Ammon's horn (tissue), 1 donor: ENCODE data around the gene GPD2.

ENCODE experiments used
- DNase-seq: peaks from one replicate; pipeline ENCODE4 v3.0.0-alpha.2; 2016; ENCODE audit warnings: low spot score

GPD2 gene

GRCh38 chr2:156436497-156437085, 412 bp downstream of the GPD2 start:
- peak; percentile 32 for DNase-seq

- DNase-seq: peak; percentile 67
Measured at GRCh38 chr2:156437272-156437930, 1.2 kb downstream of the GPD2 start.

DNA sequence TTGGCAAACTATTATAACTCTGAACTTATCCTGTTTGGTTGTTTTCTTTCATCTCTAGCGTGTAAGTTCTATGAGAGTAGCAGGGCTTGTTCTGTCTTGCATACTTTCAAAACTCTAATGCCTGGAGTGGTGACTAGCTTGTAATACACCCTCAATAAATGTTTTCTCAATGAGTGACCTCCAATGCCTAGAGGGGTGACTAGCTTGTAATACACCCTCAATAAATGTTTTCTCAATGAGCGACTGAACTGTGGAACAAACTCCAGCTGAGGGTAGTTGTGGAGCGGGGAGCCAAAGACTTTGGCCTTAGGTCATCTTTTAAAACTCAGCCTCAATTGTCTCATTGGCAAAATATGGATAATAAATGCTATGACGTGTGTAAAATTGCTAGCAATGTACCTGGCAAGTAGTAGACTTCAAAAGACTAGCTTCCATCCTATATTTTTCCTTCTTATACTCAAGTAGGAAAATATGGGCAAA, 1.8 kb downstream of the GPD2 start:
- no peak for DNase-seq

DNA sequence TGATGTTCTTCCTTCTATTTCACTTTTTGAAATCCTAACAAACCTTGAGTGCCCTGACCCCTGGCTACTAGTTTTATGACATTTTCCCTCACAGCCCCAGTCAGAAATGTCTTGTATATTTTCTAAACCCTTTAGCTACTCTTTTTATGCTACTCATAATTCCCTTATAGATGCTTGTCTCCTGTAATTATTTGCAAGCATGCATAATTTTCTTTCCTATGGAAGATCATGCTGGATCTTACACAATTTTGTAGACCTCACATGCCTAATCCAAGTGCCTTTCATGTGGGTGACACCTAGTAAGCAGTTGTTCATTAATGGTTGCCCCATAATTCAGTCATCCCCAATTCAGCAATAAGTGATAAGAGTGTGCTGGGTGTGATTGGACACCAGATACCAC, 6.9 kb downstream of the GPD2 start:
- no peak for DNase-seq

DNA sequence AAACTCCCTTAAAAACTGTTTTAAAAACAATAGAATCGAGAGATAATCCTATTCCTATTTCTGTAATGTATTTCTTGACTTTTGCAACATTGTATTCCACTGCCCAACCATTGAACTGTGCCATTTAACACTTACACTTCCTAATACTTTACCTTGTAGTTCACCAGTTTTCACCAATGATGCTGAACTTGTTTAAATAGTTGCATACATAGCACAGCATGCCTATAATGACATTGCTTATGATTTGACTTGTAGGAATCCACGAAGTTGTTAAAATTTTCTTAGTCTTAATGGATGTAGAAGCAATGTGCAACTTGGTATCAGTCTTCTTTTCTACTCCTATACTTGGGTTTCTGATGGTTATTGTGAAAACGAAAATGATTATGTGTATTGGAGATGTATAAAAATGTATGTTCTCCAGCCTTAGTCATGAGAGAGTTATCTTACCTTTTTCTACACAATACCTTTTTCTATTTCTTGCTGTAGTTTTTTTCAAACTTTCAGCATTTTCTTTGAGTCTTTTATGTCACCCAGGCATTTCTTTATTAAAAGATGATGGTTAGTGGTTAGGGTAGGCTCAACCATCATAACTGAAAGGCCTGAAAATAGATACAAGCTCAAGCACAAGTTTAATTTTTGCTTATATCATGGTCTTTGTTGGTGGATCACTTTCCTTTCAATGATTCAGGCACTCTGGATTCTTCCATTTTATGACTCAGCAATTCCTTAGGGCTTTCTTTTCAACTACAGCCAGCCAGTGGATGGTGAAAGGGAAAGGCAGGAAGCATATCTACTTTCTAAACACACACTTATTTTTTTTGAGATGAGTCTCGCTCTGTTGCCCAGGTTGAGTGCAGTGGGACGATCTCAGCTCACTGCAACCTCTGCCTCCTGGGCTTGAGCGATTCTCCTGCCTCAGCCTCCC, 9.4 kb downstream of the GPD2 start:
- DNase-seq: no peak

DNA sequence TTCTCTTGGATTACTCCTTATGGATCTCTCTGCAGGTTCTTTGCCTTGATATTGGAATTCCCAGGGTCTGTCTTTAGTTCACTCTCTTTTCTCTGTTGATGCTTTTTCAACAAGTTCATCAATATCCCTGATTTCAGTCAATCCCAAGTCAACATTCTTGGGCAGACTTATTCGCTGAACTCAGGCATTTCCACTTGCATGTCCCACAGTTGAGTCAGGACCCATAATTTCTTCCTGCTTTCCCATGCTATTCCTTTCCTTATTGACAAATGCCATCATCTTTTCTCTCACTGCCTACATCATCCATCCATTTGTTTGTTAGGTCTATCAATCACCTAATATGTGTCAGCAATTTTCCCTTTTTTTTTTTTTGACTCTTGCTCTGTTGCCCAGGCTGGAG, 11.6 kb downstream of the GPD2 start:
- DNase-seq: no peak

DNA sequence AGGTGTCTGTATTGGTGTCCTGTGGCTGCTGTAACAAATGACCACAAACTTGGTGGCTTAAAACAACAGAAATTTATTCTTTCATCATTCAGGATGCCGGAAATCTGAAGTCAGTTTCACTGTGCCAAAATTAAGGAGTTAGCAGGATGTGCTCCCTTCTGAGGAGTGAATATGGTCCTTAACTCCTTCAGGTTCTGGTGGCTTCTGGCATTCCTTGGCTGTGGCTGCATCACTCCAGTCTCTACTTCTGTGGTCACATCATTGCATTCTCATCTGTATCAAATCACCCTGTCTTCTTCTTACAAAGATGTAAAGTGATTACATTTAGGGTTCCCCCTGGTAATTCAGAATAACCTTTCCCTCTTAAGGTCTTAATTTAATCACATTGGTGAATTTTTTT, 12.6 kb downstream of the GPD2 start:
- DNase-seq: no peak

- DNase-seq: no peak
Measured at GRCh38 chr2:156452971-156453370, 16.8 kb downstream of the GPD2 start.

- DNase-seq: no peak
Measured at GRCh38 chr2:156455361-156455975, 19.3 kb downstream of the GPD2 start.

DNA sequence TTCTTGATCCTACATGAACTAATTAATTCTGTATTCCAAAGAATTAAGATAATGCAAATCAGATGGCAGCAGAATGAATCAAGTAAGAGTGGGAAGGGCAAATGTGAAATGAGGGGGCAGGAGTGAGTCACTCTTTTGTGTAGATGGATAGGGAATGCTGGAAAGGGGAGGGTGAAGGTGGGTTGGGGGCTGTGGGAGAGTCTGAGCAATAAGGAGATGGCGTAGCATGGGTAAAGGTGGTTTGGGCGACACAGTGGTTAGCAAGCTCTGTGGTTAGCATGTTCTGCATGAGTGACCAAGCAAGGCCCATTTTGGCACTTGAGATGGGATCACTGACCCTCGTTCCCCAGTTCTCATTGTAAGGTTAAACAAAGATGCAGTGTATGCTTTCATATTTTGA, 20.4 kb downstream of the GPD2 start:
- DNase-seq: no peak

GRCh38 chr2:156457523-156458517, 21.6 kb downstream of the GPD2 start:
- DNase-seq: peak; percentile 39

GRCh38 chr2:156459720-156460119, 23.5 kb downstream of the GPD2 start:
- DNase-seq: no peak

DNA sequence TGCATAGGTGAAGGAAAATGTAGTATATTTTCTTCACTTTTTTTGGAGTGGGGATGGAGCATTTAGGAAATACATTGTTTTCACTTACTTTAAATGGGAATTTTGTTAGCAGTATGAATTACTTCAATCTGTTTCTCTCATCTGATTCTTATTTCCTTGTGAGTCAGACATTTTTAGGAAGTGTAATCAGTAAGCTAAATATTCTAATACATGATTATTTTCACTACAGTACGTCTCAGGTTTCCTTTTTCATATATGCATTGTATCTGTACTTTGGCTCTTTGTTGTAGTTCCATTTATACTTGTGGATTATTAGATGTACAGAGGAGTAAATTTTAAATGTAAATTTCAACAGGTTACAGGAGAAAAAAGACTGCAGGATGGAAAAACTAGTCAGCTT, 27.9 kb downstream of the GPD2 start:
- DNase-seq: no peak

DNA sequence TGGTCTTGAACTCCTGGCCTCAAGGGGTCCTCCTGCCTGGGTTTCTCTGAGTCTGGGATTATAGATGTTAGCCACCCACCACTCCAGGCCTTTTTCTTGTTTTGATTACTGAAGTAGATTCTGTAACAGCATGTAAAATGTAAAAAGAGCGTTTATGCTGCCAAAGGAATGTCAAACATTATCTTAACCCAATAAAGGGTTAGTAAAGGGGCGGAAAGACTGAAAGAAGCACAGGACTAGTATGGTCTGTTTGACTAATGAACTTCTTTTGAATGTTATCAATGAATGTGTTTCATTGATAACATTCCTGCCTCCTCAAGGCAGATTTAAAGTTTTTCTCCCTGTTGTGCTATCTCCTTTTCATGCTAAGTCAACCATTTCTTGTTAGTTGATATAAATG, 29.4 kb downstream of the GPD2 start:
- no peak for DNase-seq

- DNase-seq: peak; percentile 75
Measured at GRCh38 chr2:156466739-156467405, 30.7 kb downstream of the GPD2 start.

DNA sequence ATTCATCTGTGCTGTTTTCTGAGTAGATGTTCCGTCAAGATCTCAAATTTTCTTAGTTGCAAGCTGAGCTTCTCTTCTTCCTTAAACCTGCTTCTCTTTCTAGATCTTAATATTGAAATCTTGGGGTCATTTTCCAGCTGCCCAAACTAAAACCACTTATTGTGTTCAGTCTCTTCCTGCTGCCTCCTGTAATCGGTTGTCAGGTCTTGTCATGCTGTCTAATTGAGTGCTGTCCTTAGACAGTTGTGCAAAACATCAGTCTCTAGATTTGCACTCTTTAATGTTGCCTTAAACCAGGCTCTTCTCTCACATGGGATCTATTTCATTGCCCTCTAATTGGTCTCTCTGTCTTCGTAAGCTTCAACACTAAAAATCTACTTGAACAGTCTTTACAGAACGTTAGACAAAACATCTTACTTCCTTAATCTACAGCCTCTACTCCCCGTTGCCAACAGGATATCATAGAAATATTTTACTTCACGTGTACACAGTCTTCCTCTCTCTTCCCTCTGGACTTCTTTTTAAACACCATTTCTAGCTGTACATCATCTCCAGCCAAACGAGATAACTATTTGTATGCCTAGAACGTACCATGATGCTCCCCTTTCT, 34.9 kb downstream of the GPD2 start:
- DNase-seq: no peak

DNA sequence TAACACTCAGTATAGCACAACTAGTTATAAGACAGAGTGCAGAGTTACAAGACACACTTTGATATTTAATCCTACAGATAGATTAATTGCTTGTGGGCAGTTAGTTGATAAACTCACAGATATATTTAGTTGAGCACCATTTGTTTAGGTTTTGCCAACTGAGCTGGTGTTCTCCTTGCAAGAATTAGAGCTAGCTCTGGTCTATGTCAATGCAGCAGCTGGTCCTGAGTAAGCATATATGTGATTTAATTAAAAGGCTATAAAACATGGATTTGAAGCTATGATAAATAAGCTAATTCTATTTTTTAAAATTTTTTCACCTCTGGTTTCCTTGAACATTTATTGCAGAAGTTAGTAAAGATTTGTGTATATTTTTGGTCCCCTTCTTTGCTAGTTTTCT, 35.6 kb downstream of the GPD2 start:
- DNase-seq: no peak

- no peak for DNase-seq
Measured at GRCh38 chr2:156472686-156473085, 36.5 kb downstream of the GPD2 start.

GRCh38 chr2:156473445-156473844, 37.3 kb downstream of the GPD2 start:
- no peak for DNase-seq

DNA sequence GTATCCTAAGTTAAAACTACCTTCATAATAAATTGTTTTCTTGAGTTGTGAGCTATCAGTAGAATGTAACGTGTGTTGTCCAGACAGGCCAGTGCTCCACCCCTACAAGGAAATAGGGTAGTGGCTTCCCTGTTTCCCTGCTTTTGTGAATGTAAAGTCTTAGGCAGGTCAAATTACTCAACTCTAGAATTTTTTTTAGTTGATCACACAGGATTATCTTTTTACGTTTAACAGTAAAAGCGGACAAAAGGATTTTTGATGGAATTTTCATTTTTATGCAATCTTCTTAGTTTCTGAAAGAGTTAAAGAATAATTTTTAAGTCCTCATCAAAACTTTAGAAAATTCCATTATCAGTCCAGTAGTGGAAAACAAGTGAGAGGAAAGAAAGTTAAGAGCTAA, 38.2 kb downstream of the GPD2 start:
- DNase-seq: no peak
